H1 (cell line): ENCODE data around the gene ROR1. TPM values are rescaled to one million over a fixed set of nuclear protein-coding genes. Genes with fewer than 3 reads are reported as not detected.

ENCODE experiments used
- BRCA1 ChIP-seq: IDR thresholded peaks from 2 replicates; pipeline ENCODE4 v1.6.1; 2012; ENCODE audit warnings: low read depth, low read length, improper control_type of control experiment
- CHD7 ChIP-seq: fragments of 300-600 bp; sonication (generic); IDR thresholded peaks from 2 replicates; pipeline ENCODE4 v1.7.1; 2012; ENCODE audit warnings: low read length, moderate library complexity, mild to moderate bottlenecking, inconsistent platforms; ENCODE audit not compliant: insufficient replicate concordance
- CTBP2 ChIP-seq: IDR thresholded peaks from 2 replicates; pipeline ENCODE4 v1.7.0; 2011; ENCODE audit warnings: borderline replicate concordance, mild to moderate bottlenecking, moderate library complexity, mixed read lengths, low read length; ENCODE audit not compliant: insufficient read depth, insufficient read length
- GTF2F1 ChIP-seq: IDR thresholded peaks from 2 replicates; pipeline ENCODE4 v1.6.1; 2012; ENCODE audit warnings: low read depth, low read length, improper control_type of control experiment, borderline replicate concordance
- SIN3A ChIP-seq, 2 experiments: IDR thresholded peaks in 1 of 2; conservative IDR thresholded peaks in 1 of 2; 2 replicates each; pipeline ENCODE4 v1.6.1; 2011 to 2012; ENCODE audit warnings: low read length in 2 of 2, improper control_type of control experiment in 1 of 2, low read depth in 1 of 2, mild to moderate bottlenecking in 1 of 2
- TCF12 ChIP-seq: IDR thresholded peaks from 2 replicates; pipeline ENCODE4 v1.6.1; 2011; ENCODE audit warnings: low read depth, mild to moderate bottlenecking, low read length
- polyA plus RNA-seq, 7 experiments: library from polyadenylated mRNA; depleted of rRNA in 3 of 7; stranded (reverse) in 5 of 7; unstranded in 2 of 7; fragments of >200 nt in 5 of 7; fragments of 200-250 nt in 2 of 7; gene quantifications; 1 replicate in 5 of 7; 2 replicates in 1 of 7; 4 replicates in 1 of 7; pipeline versions ENCODE4 v1.2.1 to v1.2.3, GENCODE V29; 2011 to 2013; ENCODE audit warnings: missing spikeins in 2 of 7, mixed read lengths in 2 of 7
- total RNA-seq: library from RNA; stranded (reverse); fragmentation: NEBNext Ultra II Directional; extraction: Animal tissue kit (Norgen Biotek cat#: 25700); gene quantifications from 2 replicates; pipeline ENCODE4 v1.2.1, GENCODE V29; 2021
- TF ChIP-seq, protein P1 (sequence below): IDR thresholded peaks from 2 replicates; pipeline ENCODE4 v1.6.1; 2011; ENCODE audit warnings: low read depth, mild to moderate bottlenecking, low read length; ENCODE audit not compliant: insufficient read depth

ROR1 gene
- total and polyA plus RNA-seq, 2 of the 8 experiments (the other 6 are each of a cell fraction or from before 2014, with no cell fraction given): 33.6 to 73.6 TPM

DNA sequence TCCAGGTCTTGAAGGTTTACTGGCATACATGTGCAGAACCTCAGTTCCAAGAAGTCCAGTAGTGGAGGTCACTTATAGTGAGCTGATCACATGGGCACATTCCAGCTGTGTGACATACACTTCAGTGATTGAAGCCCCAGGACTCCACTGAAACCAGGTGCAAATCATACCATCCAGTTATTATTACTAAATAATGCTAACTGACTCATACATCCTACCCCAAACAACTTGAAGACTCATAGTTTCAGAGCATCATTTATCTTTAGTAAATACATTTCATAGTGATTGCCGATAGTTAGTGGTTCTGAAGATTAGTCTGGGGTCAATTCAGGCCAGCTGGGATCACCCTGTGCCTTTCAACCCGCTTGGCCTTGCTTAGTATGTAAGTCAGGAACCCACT lies 291.8 kb downstream of the ROR1 start (continued):
- TF ChIP-seq GTF2F1 (no peak), TCF12 (no peak), BRCA1 (no peak), CTBP2 (no peak), CHD7 (no peak), SIN3A (conservative IDR thresholded peaks at IDR 0.05 in 1 of 2, IDR thresholded peaks at IDR 0.05 in 1 of 2; ENCODE audit: low read depth in 1 of 2, low read length in 2 of 2) (no peak)
- TF ChIP-seq, protein P1, sequence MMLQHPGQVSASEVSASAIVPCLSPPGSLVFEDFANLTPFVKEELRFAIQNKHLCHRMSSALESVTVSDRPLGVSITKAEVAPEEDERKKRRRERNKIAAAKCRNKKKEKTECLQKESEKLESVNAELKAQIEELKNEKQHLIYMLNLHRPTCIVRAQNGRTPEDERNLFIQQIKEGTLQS: no peak
